Endothelial cell of umbilical vein (primary cell): Measurements from ENCODE around the gene C20orf173. TPM values are rescaled to one million over a fixed set of nuclear protein-coding genes. Genes with fewer than 3 reads are reported as not detected.

Source experiments
- BruUV-seq: library from RNA; stranded (reverse); fragments of 400-500 nt; replicated peaks from 2 replicates; lab custom pipeline; 2021; lab: Mats Ljungman, UMichigan
- CTCF ChIA-PET: fragments of 300-600, 350-600 bp; sonication (Branson Sonifier 250); formaldehyde crosslinking; loops from one replicate; lab custom pipeline; 2021; ENCODE audit warnings: antibody characterized with exemption, inconsistent platforms; lab: Charles Lee
- POLR2A ChIA-PET: fragments of 300-600, 350-600 bp; sonication (Branson Sonifier 250); formaldehyde crosslinking; loops from one replicate; lab custom pipeline; 2021; ENCODE audit warnings: antibody characterized with exemption, inconsistent platforms; lab: Charles Lee
- DNase-seq: peaks from one replicate; pipeline ENCODE4 v3.0.0-alpha.2; 2011; ENCODE audit warnings: low read depth, low spot score
- FAIRE-seq: peaks from 2 replicates; lab custom pipeline; 2011; peaks lifted over from hg19 to GRCh38; lab: Jason Lieb, UNC
- H2AFZ ChIP-seq: 2 replicates; pipeline ENCODE4 v1.6.0; 2012; ENCODE audit warnings: low read depth, low read length, control low read depth, inconsistent platforms
- H3K27ac ChIP-seq: 2 replicates; pipeline ENCODE4 v1.5.1; 2011; ENCODE audit warnings: low read depth, mild to moderate bottlenecking, control low read depth, low read length, moderate library complexity; ENCODE audit not compliant: insufficient read depth
- H3K27me3 ChIP-seq, 2 experiments: 2 replicates each; pipeline versions ENCODE4 v1.6.0 to v1.6.1; 2011; ENCODE audit warnings: low read length in 2 of 2, mixed read lengths in 1 of 2; ENCODE audit not compliant: control insufficient read depth in 2 of 2, insufficient read depth in 2 of 2
- H3K36me3 ChIP-seq, 2 experiments: 2 replicates in 1 of 2; 3 replicates in 1 of 2; pipeline ENCODE4 v1.5.1; 2011; ENCODE audit warnings: low read length in 2 of 2, mild to moderate bottlenecking in 1 of 2, moderate library complexity in 1 of 2; ENCODE audit not compliant: control insufficient read depth in 2 of 2, insufficient read depth in 2 of 2; ENCODE audit errors: extremely low read depth in 1 of 2
- H3K4me1 ChIP-seq: 3 replicates; pipeline ENCODE4 v1.5.1; 2011; ENCODE audit warnings: mild to moderate bottlenecking, low read length; ENCODE audit not compliant: control insufficient read depth, insufficient read depth; ENCODE audit errors: extremely low read depth
- H3K4me2 ChIP-seq: 2 replicates; pipeline ENCODE4 v1.6.1; 2011; ENCODE audit warnings: low read length, control low read depth, mixed read lengths; ENCODE audit not compliant: insufficient read depth
- H3K4me3 ChIP-seq, 3 experiments: fragments of 200-600 bp in 1 of 3; sonication (generic), shearing (Covaris generic) in 1 of 3; replicated peaks in 1 of 3; 2 replicates each; pipeline ENCODE4 v1.5.1; 2011 to 2016; ENCODE audit warnings: control low read depth in 3 of 3, low read length in 3 of 3, mild to moderate bottlenecking in 2 of 3, inconsistent platforms in 1 of 3, low read depth in 1 of 3, moderate library complexity in 1 of 3; ENCODE audit not compliant: insufficient read depth in 1 of 3
- H3K79me2 ChIP-seq: 2 replicates; pipeline ENCODE4 v1.6.0; 2012; ENCODE audit warnings: low read length, inconsistent platforms; ENCODE audit not compliant: control insufficient read depth, insufficient read depth
- H3K9ac ChIP-seq: replicated peaks from 2 replicates; pipeline ENCODE3; 2011; ENCODE audit warnings: low read length, control low read depth; ENCODE audit not compliant: insufficient read depth; ENCODE audit errors: extremely low read depth
- H3K9me1 ChIP-seq: replicated peaks from 3 replicates; pipeline ENCODE4 v1.6.0; 2011; ENCODE audit warnings: mild to moderate bottlenecking, low read length; ENCODE audit not compliant: control insufficient read depth, insufficient read depth; ENCODE audit errors: extremely low read depth
- H3K9me3 ChIP-seq: replicated peaks from 2 replicates; pipeline ENCODE4 v1.5.1; 2012; ENCODE audit warnings: low read length, inconsistent platforms; ENCODE audit not compliant: control insufficient read depth, insufficient read depth
- H4K20me1 ChIP-seq: replicated peaks from 2 replicates; pipeline ENCODE3; 2011; ENCODE audit warnings: mild to moderate bottlenecking, low read length; ENCODE audit not compliant: control insufficient read depth, insufficient read depth; ENCODE audit errors: extremely low read depth
- EZH2 ChIP-seq: IDR thresholded peaks from 2 replicates; pipeline ENCODE4 v1.6.1; 2012; ENCODE audit warnings: borderline replicate concordance, low read depth, mild to moderate bottlenecking, moderate library complexity, low read length, inconsistent platforms; ENCODE audit not compliant: severe bottlenecking
- FOS ChIP-seq: IDR thresholded peaks from 2 replicates; pipeline ENCODE4 v1.6.1; 2011; ENCODE audit warnings: mild to moderate bottlenecking, low read length, moderate library complexity, borderline replicate concordance; ENCODE audit not compliant: insufficient read depth
- GATA2 ChIP-seq: IDR thresholded peaks from 2 replicates; pipeline ENCODE4 v1.7.0; 2011; ENCODE audit warnings: low read depth, mild to moderate bottlenecking, moderate library complexity, mixed read lengths, low read length; ENCODE audit not compliant: insufficient read length, insufficient read depth
- JUN ChIP-seq: IDR thresholded peaks from 2 replicates; pipeline ENCODE4 v1.6.1; 2011; ENCODE audit warnings: borderline replicate concordance, low read depth; ENCODE audit not compliant: insufficient read length, insufficient read depth
- MYC ChIP-seq: IDR thresholded peaks from one replicate; pipeline ENCODE4 v1.6.1; 2011; ENCODE audit warnings: mild to moderate bottlenecking, low read depth, low read length
- POLR2A ChIP-seq: IDR thresholded peaks from 2 replicates; pipeline ENCODE4 v1.6.1; 2012; ENCODE audit warnings: low read depth, mild to moderate bottlenecking, control low read depth, low read length
- POLR2AphosphoS5 ChIP-seq: IDR thresholded peaks from 2 replicates; pipeline ENCODE4 v1.6.1; 2012; ENCODE audit warnings: low read depth, mild to moderate bottlenecking, control low read depth, low read length, moderate library complexity; ENCODE audit not compliant: insufficient read depth
- dilution Hi-C: fragments of 300-500 bp; cut with MboI; formaldehyde crosslinking; loops from one replicate; pipeline ENCODE4 v1.15.0; 2019; ENCODE audit warnings: low sequenced_read_pairs; ENCODE audit not compliant: extremely low pct_ligation_motif_present
- intact Hi-C: fragments of 100-400 bp; cut with micrococcal nuclease; formaldehyde crosslinking; loops from one replicate; pipeline ENCODE4 v1.10.0; 2022
- polyA plus RNA-seq, 4 experiments: library from polyadenylated mRNA; depleted of rRNA in 3 of 4; stranded (reverse) in 3 of 4; unstranded in 1 of 4; fragments of >200 nt; gene quantifications; 2 replicates each; pipeline versions ENCODE4 v1.2.1 to v1.2.3, GENCODE V29; 2011 to 2012; ENCODE audit warnings: missing spikeins in 1 of 4
- total RNA-seq: library from RNA; stranded (reverse); gene quantifications from 2 replicates; pipeline ENCODE4 v1.2.3, GENCODE V29; 2021
- TF ChIP-seq, protein P1 (sequence below), 2 donors: IDR thresholded peaks; 1 replicate in 1 of 2; 2 replicates in 1 of 2; pipeline ENCODE4 v1.5.1; 2011; ENCODE audit warnings: low read length in 2 of 2, mild to moderate bottlenecking in 2 of 2, moderate library complexity in 2 of 2, control low read depth in 1 of 2, inconsistent platforms in 1 of 2, low read depth in 1 of 2; ENCODE audit not compliant: insufficient read depth in 1 of 2; ENCODE audit errors: extremely low read depth in 1 of 2
- TF ChIP-seq, protein P2 (sequence below): IDR thresholded peaks from 2 replicates; pipeline ENCODE4 v1.6.1; 2011; ENCODE audit not compliant: insufficient read depth, insufficient read length

The C20orf173 gene
- total and polyA plus RNA-seq, 2 donors (not counting 3 experiments of a cell fraction or from before 2014, with no cell fraction given) = not detected

DNA sequence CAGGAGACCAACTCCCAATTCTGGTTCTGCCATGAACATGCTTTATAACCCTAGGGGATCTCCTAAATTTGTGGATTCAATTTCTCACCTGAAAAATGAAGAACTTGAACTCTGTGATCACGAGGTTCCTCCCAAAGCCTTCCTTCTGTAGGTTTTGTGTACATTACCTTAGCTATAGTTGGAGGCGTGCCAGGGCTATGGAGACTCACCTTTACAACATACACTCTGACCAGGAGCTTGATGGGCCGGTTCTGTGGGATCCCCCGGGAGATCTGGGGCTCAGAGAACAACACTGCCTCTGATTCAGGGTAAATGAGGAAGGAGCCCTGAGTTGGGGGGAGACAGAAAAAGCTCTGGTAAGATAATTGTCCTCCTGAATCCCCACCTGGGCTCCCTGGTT is 46.5 kb upstream of the C20orf173 start:
- Histone ChIP-seq H3K4me2 (no peak overlapping the region), H4K20me1 (no peaks in the 10 kb centered on the region), H3K4me1 (no peaks in the 10 kb centered on the region), H3K4me3 (no peak overlapping the region), H3K36me3 (no peaks in the 10 kb centered on the region), H3K27ac (no peak overlapping the region), H3K79me2 (no peaks in the 10 kb centered on the region), H3K27me3 (no peaks in the 10 kb centered on the region), H3K9ac (no peak overlapping the region), H3K9me1 (no peaks in the 10 kb centered on the region), H2AFZ (no peak overlapping the region), H3K9me3 (no peaks in the 10 kb centered on the region)
- DNase-seq (no peak), FAIRE-seq (no peak)
- CTCF ChIA-PET = no interaction called here
- POLR2A ChIA-PET = no interaction called here
- BruUV-seq = no TSS peak
- dilution Hi-C loops (no loop called here), intact Hi-C loops (no loop called here)
- no peak for TF ChIP-seq JUN
- TF ChIP-seq GATA2 = no peak
- no peak for TF ChIP-seq MYC
- TF ChIP-seq, protein P1, sequence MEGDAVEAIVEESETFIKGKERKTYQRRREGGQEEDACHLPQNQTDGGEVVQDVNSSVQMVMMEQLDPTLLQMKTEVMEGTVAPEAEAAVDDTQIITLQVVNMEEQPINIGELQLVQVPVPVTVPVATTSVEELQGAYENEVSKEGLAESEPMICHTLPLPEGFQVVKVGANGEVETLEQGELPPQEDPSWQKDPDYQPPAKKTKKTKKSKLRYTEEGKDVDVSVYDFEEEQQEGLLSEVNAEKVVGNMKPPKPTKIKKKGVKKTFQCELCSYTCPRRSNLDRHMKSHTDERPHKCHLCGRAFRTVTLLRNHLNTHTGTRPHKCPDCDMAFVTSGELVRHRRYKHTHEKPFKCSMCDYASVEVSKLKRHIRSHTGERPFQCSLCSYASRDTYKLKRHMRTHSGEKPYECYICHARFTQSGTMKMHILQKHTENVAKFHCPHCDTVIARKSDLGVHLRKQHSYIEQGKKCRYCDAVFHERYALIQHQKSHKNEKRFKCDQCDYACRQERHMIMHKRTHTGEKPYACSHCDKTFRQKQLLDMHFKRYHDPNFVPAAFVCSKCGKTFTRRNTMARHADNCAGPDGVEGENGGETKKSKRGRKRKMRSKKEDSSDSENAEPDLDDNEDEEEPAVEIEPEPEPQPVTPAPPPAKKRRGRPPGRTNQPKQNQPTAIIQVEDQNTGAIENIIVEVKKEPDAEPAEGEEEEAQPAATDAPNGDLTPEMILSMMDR (IDR thresholded peaks at IDR 0.05; ENCODE audit: extremely low read depth in 1 of 2, insufficient read depth in 1 of 2, low read depth in 1 of 2, low read length in 2 of 2) = no peak
- TF ChIP-seq EZH2 = no peak
- no peak for TF ChIP-seq POLR2AphosphoS5
- TF ChIP-seq POLR2A = no peak
- TF ChIP-seq, protein P2, sequence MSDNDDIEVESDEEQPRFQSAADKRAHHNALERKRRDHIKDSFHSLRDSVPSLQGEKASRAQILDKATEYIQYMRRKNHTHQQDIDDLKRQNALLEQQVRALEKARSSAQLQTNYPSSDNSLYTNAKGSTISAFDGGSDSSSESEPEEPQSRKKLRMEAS = no peak
- TF ChIP-seq FOS = no peak
